ENCODE results near the gene DOCK2. TPM values are rescaled to one million over a fixed set of nuclear protein-coding genes. Genes with fewer than 3 reads are reported as not detected.

Gene DOCK2
- total and polyA plus RNA-seq, 2 of the 8 experiments (the other 6 are each of a cell fraction or from before 2014, with no cell fraction given) = 3.9 to 5.7 TPM

- Histone ChIP-seq H4K5ac (ENCODE audit: insufficient read length, low read depth, low read length) (no peak overlapping the region), H4K91ac (replicated peaks; ENCODE audit: insufficient read length, low read length) (no peak overlapping the region), H2AFZ (ENCODE audit: low read length) (peak overlapping the region; percentile 24; the same call in 1 of the 2 replicates), H3K4me1 (replicated peaks in 1 of 4; ENCODE audit: control insufficient read depth in 3 of 4, insufficient read depth in 4 of 4, low read length in 3 of 4) (peaks cover 0 to 4% (median 1%) of the 10 kb centered on the region in 4 experiments; a peak in 2 of 7 replicates), H2BK15ac (ENCODE audit: low read length) (no peak overlapping the region), H3K27me3 (replicated peaks in 1 of 4; ENCODE audit: control insufficient read depth in 3 of 4, extremely low read depth in 1 of 4, insufficient read depth in 3 of 4, low read length in 3 of 4) (no peaks in the 10 kb centered on the region), H4K8ac (ENCODE audit: extremely low read depth, insufficient read depth, low read length) (no peak overlapping the region), H3K4me3 (ENCODE audit: extremely low read depth in 1 of 4, insufficient read depth in 2 of 4, low read depth in 3 of 4, low read length in 4 of 4) (no peak overlapping the region), H3K23me2 (ENCODE audit: low read depth, low read length) (no peaks in the 10 kb centered on the region), H4K20me1 (replicated peaks in 1 of 2; ENCODE audit: control insufficient read depth in 1 of 2, insufficient read depth in 2 of 2, low read length in 2 of 2) (no peaks in the 10 kb centered on the region), H2BK5ac (ENCODE audit: low read depth, low read length) (no peak overlapping the region), H3K9me3 (ENCODE audit: insufficient read depth in 2 of 2, low read depth in 1 of 2, low read length in 1 of 2) (no peaks in the 10 kb centered on the region), H3K56ac (replicated peaks; ENCODE audit: insufficient read length, low read depth, low read length) (no peak overlapping the region), H3K23ac (ENCODE audit: insufficient read length) (no peak overlapping the region), H3K27ac (ENCODE audit: low read depth, low read length) (no peak overlapping the region), H3K9ac (replicated peaks in 1 of 4; ENCODE audit: extremely low read depth in 1 of 4, low read depth in 3 of 4, low read length in 3 of 4) (no peak overlapping the region), H3K4me2 (ENCODE audit: insufficient read depth in 1 of 2, low read depth in 2 of 2, low read length in 2 of 2) (no peak overlapping the region), H3K18ac (ENCODE audit: extremely low read depth, low read length) (no peak overlapping the region), H3K4ac (replicated peaks; ENCODE audit: insufficient read length, low read depth, low read length) (no peak overlapping the region), H3K36me3 (ENCODE audit: control insufficient read depth in 2 of 4, insufficient read depth in 4 of 4, low read length in 3 of 4) (no peaks in the 10 kb centered on the region), H3K14ac (ENCODE audit: insufficient read length) (no peak overlapping the region), H3K79me1 (ENCODE audit: low read depth, low read length) (no peaks in the 10 kb centered on the region), H3K79me2 (ENCODE audit: control insufficient read depth in 1 of 2, insufficient read depth in 2 of 2, low read length in 2 of 2) (no peaks in the 10 kb centered on the region), H2AK5ac (ENCODE audit: low read depth, low read length) (no peak overlapping the region), H2BK120ac (replicated peaks; ENCODE audit: low read depth, low read length) (no peak overlapping the region), H2BK20ac (ENCODE audit: low read length) (no peak overlapping the region), H2BK12ac (ENCODE audit: low read depth, low read length) (no peak overlapping the region)
- DNase-seq (ENCODE audit: low read depth in 1 of 2, low spot score in 2 of 2) (no peak), FAIRE-seq (no peak)
- POLR2A ChIA-PET (ENCODE audit: partially characterized antibody) = no interaction called here
- WGBS, 2 experiments (ENCODE audit: extremely low coverage in 1 of 2, insufficient coverage in 1 of 2, insufficient read length in 1 of 2, insufficient replicate concordance in 2 of 2, low coverage in 1 of 2, low lambda C conversion rate in 2 of 2, missing lambda C conversion rate in 1 of 2) = 84% methylated on average over 6 of the region's 6 CpGs; no CpG with 5 or more reads in 1 of the 2 experiments
- CTCF ChIA-PET (ENCODE audit: partially characterized antibody) = interaction anchor here (0.6 to 0.8 kb wide), 2 partner anchors 289 to 819 kb away, joined by 3 read pairs; no protein-coding TSS in a partner anchor
- TF ChIP-seq ZNF274 (IDR thresholded peaks at IDR 0.05; ENCODE audit: borderline replicate concordance, extremely low read depth, low read length) (no peak), FOSL1 (IDR thresholded peaks at IDR 0.05; ENCODE audit: insufficient read depth, low read depth, low read length) (no peak), SIX5 (IDR thresholded peaks at IDR 0.05; ENCODE audit: low read depth, low read length) (no peak), SRF (IDR thresholded peaks at IDR 0.05; ENCODE audit: low read depth, low read length) (no peak), JUN (IDR thresholded peaks at IDR 0.05; ENCODE audit: low read depth, low read length) (no peak)
These were observed 144.6 kb downstream of the DOCK2 start for GRCh38 chr5:169781420-169782345.
